B cell (primary cell): ENCODE measurements around the gene IKBKG. TPM values are rescaled to one million over a fixed set of nuclear protein-coding genes. Genes with fewer than 3 reads are reported as not detected.
"Not testable (repeated sequence)": the region's sequence is repeated elsewhere in the genome, so short reads cannot be mapped to it uniquely, and the experiment has no call there.

Source experiments
- ATAC-seq: fragments of 200-7000 bp; cut with Tn5 transposase; one replicate; pipeline ENCODE4 v1.10.0; 2021; ENCODE audit warnings: low read depth, mild to moderate bottlenecking, moderate number of reproducible peaks, moderate library complexity
- CTCF ChIA-PET: fragments of 350-600 bp; sonication (Branson Sonifier 250); formaldehyde crosslinking; loops from one replicate; lab custom pipeline; 2021; ENCODE audit warnings: antibody characterized with exemption, inconsistent platforms; lab: Charles Lee
- POLR2A ChIA-PET: fragments of 350-600 bp; sonication (Branson Sonifier 250); formaldehyde crosslinking; loops from one replicate; lab custom pipeline; 2021; ENCODE audit warnings: antibody characterized with exemption; lab: Charles Lee
- DNase-seq: peaks from one replicate; pipeline ENCODE4 v3.0.0; 2013
- H2AFZ ChIP-seq: 2 replicates; pipeline ENCODE4 v1.6.1; 2012; ENCODE audit warnings: mild to moderate bottlenecking, low read depth, low read length; ENCODE audit not compliant: insufficient read depth, poor library complexity, severe bottlenecking
- H3K27ac ChIP-seq, 2 donors: 1 replicate in 1 of 2; 2 replicates in 1 of 2; pipeline ENCODE4 v1.5.1; 2012 to 2013; ENCODE audit warnings: low read length in 2 of 2, mild to moderate bottlenecking in 2 of 2, moderate library complexity in 1 of 2
- H3K27me3 ChIP-seq, 4 experiments: fragments of 200-600 bp in 1 of 4; sonication (generic) in 1 of 4; replicated peaks in 1 of 4; 1 replicate in 2 of 4; 2 replicates in 2 of 4; pipeline versions ENCODE4 v1.6.1 to v1.7.0; 2013 to 2016; ENCODE audit warnings: low read length in 3 of 4, mild to moderate bottlenecking in 2 of 4, mixed read lengths in 1 of 4, moderate library complexity in 1 of 4; ENCODE audit not compliant: insufficient read depth in 4 of 4, control insufficient read depth in 3 of 4; ENCODE audit errors: control extremely low read depth in 1 of 4
- H3K36me3 ChIP-seq, 2 experiments: replicated peaks in 1 of 2; 1 replicate in 1 of 2; 2 replicates in 1 of 2; pipeline versions ENCODE4 v1.6.1 to v1.7.1; 2013; ENCODE audit warnings: low read length in 1 of 2; ENCODE audit not compliant: insufficient read depth in 2 of 2, control insufficient read depth in 1 of 2; ENCODE audit errors: control extremely low read depth in 1 of 2, extremely low read depth in 1 of 2
- H3K4me1 ChIP-seq, 2 donors: fragments of 200-600 bp in 1 of 2; sonication (generic) in 1 of 2; 1 replicate in 1 of 2; 2 replicates in 1 of 2; pipeline versions ENCODE4 v1.5.1 to v1.6.1; 2013 to 2017; ENCODE audit warnings: low read length in 2 of 2; ENCODE audit not compliant: control insufficient read depth in 2 of 2, insufficient read depth in 2 of 2
- H3K4me2 ChIP-seq: replicated peaks from 2 replicates; pipeline ENCODE3; 2012; ENCODE audit warnings: mild to moderate bottlenecking, low read depth, low read length; ENCODE audit not compliant: poor library complexity, severe bottlenecking
- H3K4me3 ChIP-seq, 5 experiments: fragments of 200-600 bp in 1 of 5; sonication (generic) in 1 of 5; 1 replicate in 3 of 5; 2 replicates in 2 of 5; pipeline versions ENCODE4 v1.5.1 to v1.7.0; 2011 to 2016; ENCODE audit warnings: low read length in 4 of 5, mild to moderate bottlenecking in 4 of 5, low read depth in 2 of 5, control low read depth in 1 of 5, moderate library complexity in 1 of 5; ENCODE audit not compliant: insufficient read depth in 1 of 5; ENCODE audit errors: control extremely low read depth in 1 of 5, extremely low read depth in 1 of 5
- H3K79me2 ChIP-seq: fragments of 200-600 bp; sonication (generic); one replicate; pipeline ENCODE4 v1.6.0; 2016; ENCODE audit warnings: low read length; ENCODE audit not compliant: control insufficient read depth, insufficient read depth
- H3K9ac ChIP-seq: fragments of 200-600 bp; sonication (generic); 2 replicates; pipeline ENCODE4 v1.6.1; 2017; ENCODE audit warnings: mild to moderate bottlenecking, low read length, moderate library complexity
- H3K9me3 ChIP-seq, 3 donors: one replicate each; pipeline versions ENCODE4 v1.6.1 to v1.7.1; 2013; ENCODE audit warnings: low read length in 2 of 3; ENCODE audit not compliant: control insufficient read depth in 2 of 3, insufficient read depth in 1 of 3; ENCODE audit errors: control extremely low read depth in 1 of 3
- H4K20me1 ChIP-seq: 2 replicates; pipeline ENCODE4 v1.6.0; 2012; ENCODE audit warnings: mild to moderate bottlenecking, low read length; ENCODE audit not compliant: insufficient read depth, control insufficient read depth, poor library complexity, severe bottlenecking
- H3K27ac Mint-ChIP-seq: one replicate; pipeline ENCODE4 v1.8.0; 2021; ENCODE audit warnings: mixed read lengths
- H3K27me3 Mint-ChIP-seq: one replicate; pipeline ENCODE4 v1.8.0; 2021; ENCODE audit warnings: mixed read lengths
- H3K4me1 Mint-ChIP-seq: one replicate; pipeline ENCODE4 v1.8.0; 2021; ENCODE audit warnings: mixed read lengths
- H3K4me3 Mint-ChIP-seq: one replicate; pipeline ENCODE4 v1.8.0; 2021; ENCODE audit warnings: mixed read lengths
- H3K9me3 Mint-ChIP-seq: one replicate; pipeline ENCODE4 v1.8.0; 2022; ENCODE audit warnings: mixed read lengths; ENCODE audit not compliant: insufficient read depth
- WGBS: methylation state at CpG from one replicate; pipeline ENCODE4 v1.1.5; 2013; ENCODE audit warnings: missing lambda C conversion rate; ENCODE audit not compliant: insufficient coverage; 5-methylcytosine and 5-hydroxymethylcytosine counted together
- intact Hi-C: fragments of 100-400 bp; cut with micrococcal nuclease; formaldehyde crosslinking; loops from one replicate; pipeline ENCODE4 v1.10.0; 2022
- polyA plus RNA-seq: library from polyadenylated mRNA; depleted of rRNA; stranded (reverse); fragments of >200 nt; gene quantifications from 2 replicates; pipeline ENCODE4 v1.2.3, GENCODE V29; 2012
- total RNA-seq, 2 donors: library from RNA; stranded (reverse); fragments of 120-200 nt in 1 of 2; gene quantifications; 1 replicate in 1 of 2; 2 replicates in 1 of 2; pipeline versions ENCODE4 v1.2.3 to v1.2.4, GENCODE V29; 2013 to 2022

The IKBKG gene
- total and polyA plus RNA-seq, 2 donors (not counting 1 experiment from before 2014, with no cell fraction given) = 46.7 to 65.1 TPM

DNA sequence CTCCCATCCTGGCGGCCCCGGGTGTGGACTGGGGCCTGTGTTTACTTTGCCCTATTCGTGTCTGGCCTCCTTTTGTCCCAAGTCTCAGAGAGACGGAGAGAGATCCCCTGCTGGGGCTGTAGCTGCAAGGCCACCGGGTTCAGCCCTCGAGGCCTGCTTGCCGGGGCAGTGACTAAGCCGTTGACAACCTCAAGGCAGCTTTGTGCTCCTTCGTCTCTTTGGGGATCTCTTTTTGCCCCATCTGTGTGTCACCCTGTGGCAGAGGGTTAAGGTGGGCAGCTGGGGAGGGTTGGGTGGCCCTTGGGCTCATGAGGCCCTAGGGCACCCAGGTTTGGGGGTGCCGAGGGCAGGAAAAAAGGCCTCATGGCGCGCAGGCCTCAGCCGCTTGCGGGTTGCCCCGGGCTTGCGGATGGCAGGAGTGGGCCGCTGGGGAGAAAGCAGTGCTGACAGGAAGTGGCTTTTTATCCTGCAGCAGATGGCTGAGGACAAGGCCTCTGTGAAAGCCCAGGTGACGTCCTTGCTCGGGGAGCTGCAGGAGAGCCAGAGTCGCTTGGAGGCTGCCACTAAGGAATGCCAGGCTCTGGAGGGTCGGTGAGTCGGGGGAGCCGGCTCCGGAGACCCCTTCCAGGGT, 10.8 kb downstream of the IKBKG start:
- peaks cover 21% of the 10 kb centered on the region for H4K20me1 ChIP-seq
- H3K27ac Mint-ChIP-seq, H3K27me3 Mint-ChIP-seq, H3K9me3 Mint-ChIP-seq, H3K4me1 ChIP-seq, H3K4me3 Mint-ChIP-seq, H3K4me2 ChIP-seq, H3K4me3 ChIP-seq, CTCF ChIA-PET, POLR2A ChIA-PET, ATAC-seq, H3K27ac ChIP-seq, DNase-seq, H3K9ac ChIP-seq, H2AFZ ChIP-seq, H3K9me3 ChIP-seq, H3K4me1 Mint-ChIP-seq, H3K27me3 ChIP-seq, intact Hi-C loops: not testable (repeated sequence)
- H3K79me2 ChIP-seq = peaks cover 24% of the 10 kb centered on the region
- 63% methylated on average over 3 of the region's 24 CpGs for WGBS
- H3K36me3 ChIP-seq = peaks cover 0 to 14% of the 10 kb centered on the region in 2 experiments

DNA sequence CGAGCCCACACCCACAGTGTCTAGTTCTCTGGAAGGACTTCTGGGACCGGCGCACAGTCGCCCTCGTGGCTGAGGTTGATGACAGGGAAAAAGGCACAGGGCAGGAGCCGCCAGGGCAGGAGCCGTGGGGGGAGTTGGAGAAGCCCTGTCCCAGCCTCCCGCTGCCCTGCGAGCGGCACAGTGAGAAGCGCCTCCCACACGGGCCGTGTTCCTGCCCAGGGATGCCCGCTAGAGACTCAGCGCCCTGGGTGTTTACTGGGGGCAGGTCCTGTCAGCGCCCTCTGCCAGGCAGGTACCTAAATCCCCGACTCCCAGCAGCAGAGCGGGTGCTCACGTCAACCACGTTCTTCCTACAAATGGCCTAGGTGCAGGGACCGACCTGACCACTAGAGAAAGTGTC, 11.5 kb downstream of the IKBKG start:
- H3K4me3 Mint-ChIP-seq, CTCF ChIA-PET, H3K4me1 Mint-ChIP-seq, DNase-seq, H2AFZ ChIP-seq, H3K4me2 ChIP-seq, H3K36me3 ChIP-seq, H3K9me3 Mint-ChIP-seq, H3K9me3 ChIP-seq, H3K27me3 ChIP-seq, H3K27ac Mint-ChIP-seq, H3K4me3 ChIP-seq, H3K27me3 Mint-ChIP-seq, H3K27ac ChIP-seq, ATAC-seq, H3K9ac ChIP-seq, intact Hi-C loops, POLR2A ChIA-PET, H3K4me1 ChIP-seq: not testable (repeated sequence)
- WGBS = no CpG with 5 or more reads among the region's 21 CpGs
- Histone ChIP-seq H4K20me1 (peaks cover 15% of the 10 kb centered on the region), H3K79me2 (peaks cover 17% of the 10 kb centered on the region)

DNA sequence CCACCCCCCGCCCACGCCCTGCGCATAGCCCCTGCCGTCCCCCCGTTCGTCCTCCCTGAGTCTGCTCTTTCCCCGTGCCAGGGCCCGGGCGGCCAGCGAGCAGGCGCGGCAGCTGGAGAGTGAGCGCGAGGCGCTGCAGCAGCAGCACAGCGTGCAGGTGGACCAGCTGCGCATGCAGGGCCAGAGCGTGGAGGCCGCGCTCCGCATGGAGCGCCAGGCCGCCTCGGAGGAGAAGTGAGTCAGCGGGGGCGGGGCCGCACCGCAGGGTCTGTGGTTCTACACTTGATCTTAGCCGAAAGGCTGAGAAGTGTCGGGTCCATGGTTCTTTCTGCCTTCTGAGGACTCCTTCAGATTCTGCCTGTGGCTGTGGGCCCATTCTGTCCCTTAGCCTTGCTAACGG, 12.9 kb downstream of the IKBKG start:
- H3K4me2 ChIP-seq, CTCF ChIA-PET, H3K9me3 ChIP-seq, H3K27me3 ChIP-seq, H3K4me3 Mint-ChIP-seq, H3K27ac ChIP-seq, H3K27ac Mint-ChIP-seq, H4K20me1 ChIP-seq, ATAC-seq, H2AFZ ChIP-seq, H3K4me3 ChIP-seq, H3K4me1 ChIP-seq, H3K79me2 ChIP-seq, DNase-seq, POLR2A ChIA-PET, intact Hi-C loops, H3K36me3 ChIP-seq, H3K9me3 Mint-ChIP-seq, H3K27me3 Mint-ChIP-seq, H3K4me1 Mint-ChIP-seq, H3K9ac ChIP-seq: not testable (repeated sequence)
- WGBS = no CpG with 5 or more reads among the region's 31 CpGs

DNA sequence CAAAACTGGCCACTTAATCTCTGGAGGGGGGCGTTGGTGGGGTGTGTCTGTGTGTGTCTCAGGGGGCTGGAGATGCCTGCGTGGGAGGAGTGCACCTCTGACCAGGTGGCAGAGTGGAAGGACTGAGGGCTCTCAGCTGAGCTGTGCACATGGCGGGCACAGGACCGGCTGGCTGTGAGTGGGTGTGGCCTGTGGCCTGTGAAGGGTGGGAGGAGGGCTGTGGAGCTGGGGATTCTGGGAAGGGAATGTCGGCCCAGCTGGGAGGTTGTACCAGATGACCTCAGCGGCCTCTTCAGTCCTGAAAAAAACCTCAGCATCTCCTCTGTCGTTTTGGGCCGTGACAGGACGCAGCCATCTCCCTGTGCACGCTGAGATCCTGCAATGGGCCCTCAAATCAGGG, 14.9 kb downstream of the IKBKG start:
- H3K9me3 Mint-ChIP-seq, H3K79me2 ChIP-seq, H3K4me3 ChIP-seq, H3K27me3 Mint-ChIP-seq, H3K4me2 ChIP-seq, H3K9me3 ChIP-seq, H3K4me3 Mint-ChIP-seq, DNase-seq, H3K4me1 ChIP-seq, ATAC-seq, CTCF ChIA-PET, H3K36me3 ChIP-seq, POLR2A ChIA-PET, H4K20me1 ChIP-seq, H3K4me1 Mint-ChIP-seq, H3K9ac ChIP-seq, H3K27ac ChIP-seq, H2AFZ ChIP-seq, H3K27me3 ChIP-seq, H3K27ac Mint-ChIP-seq, intact Hi-C loops: not testable (repeated sequence)
- WGBS = no CpG with 5 or more reads among the region's 10 CpGs
